ENCODE results near the gene PIK3AP1.
"Not testable (repeated sequence)": the region's sequence is repeated elsewhere in the genome, so short reads cannot be mapped to it uniquely, and the experiment has no call there.

The PIK3AP1 gene

DNA sequence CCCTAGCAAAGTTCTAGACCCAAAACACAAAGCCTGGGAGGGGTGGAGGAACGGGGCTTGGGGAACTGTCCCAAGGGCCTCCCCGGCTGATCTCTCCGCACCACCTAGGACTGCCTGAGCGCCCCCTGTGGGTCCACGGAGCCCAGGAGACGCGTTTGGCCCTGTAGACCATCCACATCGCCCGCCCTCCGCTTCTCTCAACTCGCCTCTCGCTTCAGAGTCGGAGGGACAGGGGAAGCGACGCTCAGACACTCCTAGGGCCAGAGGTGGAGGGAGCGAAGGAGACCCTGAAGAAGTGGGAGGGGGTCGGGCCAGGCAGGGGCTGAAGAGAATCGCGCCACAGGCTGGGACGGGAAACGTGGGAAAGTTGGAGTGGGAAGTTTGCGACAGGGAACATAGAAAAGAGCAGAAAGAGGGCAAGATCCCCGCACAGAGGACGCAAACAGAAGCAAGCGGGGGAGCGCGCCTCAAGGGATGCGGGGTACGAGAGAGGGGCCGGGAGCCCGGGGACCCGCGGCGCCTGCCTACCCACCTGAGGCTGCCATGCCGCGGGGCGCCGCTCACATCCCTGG is 378 bp downstream of the PIK3AP1 start:
- peak; percentile 65 to 73 for ATAC-seq

GRCh38 chr10:96719200-96719599 is 1.1 kb downstream of the PIK3AP1 start:
- ATAC-seq = no peak

GRCh38 chr10:96718304-96718990 is 1.9 kb downstream of the PIK3AP1 start:
- no peak for ATAC-seq

DNA sequence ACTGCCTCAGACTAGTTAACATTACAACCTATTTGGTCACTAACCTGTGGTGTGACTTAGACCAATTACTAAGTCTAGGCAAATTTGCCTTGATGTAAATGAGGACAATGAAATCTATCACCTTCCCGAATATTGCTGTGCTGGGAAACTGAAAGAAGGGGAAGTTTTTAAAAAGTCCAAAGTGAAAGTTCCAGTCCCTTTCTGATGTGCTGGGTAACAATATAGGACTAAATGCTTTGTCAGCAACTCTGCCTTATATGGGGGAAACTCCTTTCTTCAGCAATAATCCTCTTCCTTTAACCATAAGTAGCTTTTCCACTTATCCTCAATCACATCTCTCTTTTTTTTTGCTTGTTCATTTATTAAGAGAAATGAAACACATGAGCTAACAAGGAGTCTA is 3.9 kb downstream of the PIK3AP1 start:
- no peak for ATAC-seq

- ATAC-seq = no peak
Observed at GRCh38 chr10:96714746-96715255, 5.5 kb downstream of the PIK3AP1 start.

DNA sequence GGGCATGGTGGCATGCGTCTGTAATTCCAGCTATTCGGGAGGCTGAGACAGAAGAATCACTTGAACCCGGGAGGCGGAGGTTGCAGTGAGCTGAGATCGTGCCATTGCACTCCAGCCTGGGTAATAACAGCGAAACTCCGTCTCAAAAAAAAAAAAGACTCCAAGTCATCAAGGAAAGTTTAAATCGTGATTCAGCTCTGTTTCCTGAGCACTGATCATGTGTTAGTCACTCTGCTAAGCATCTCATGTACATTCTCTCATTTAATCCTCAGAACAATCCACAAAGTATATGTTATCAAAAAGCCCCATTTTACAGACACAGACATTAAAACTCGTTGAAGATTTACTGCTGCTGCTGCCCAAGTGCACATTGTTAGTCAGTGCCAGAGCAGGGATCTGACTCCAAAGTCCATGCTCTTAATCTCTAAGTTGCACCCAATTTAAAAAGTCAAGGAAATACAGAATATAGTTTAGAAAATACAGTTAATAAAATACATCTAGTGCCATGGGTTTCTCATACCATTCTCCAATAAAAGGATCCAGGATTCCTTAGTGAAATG is 6.2 kb downstream of the PIK3AP1 start:
- no peak for ATAC-seq

- ATAC-seq = no peak
Observed at GRCh38 chr10:96712662-96713271, 7.5 kb downstream of the PIK3AP1 start.

- no peak for ATAC-seq
Observed at GRCh38 chr10:96711048-96711728, 9.1 kb downstream of the PIK3AP1 start.

DNA sequence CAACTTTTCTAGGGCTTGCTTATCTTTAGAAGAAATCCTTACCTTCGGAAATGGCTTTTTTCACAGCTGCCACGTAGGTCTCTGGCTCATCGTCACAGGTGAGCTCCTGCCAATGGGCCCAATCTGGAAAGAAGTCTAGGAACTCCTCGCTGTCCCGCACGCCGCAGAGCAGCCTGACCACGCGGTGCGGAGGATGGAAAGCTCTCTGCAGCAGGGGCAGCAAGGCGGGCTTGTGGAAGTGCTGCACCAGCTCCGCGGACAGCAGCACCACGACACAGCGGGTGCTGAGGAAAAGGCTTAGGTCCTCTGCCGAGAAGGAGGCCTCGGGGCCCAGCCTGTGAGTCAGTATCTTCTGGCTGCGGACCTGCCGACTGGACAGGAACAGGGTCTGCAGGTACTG is 10.8 kb downstream of the PIK3AP1 start:
- ATAC-seq = no peak

GRCh38 chr10:96708996-96709395 is 11.3 kb downstream of the PIK3AP1 start:
- ATAC-seq = no peak

- no peak for ATAC-seq
Observed at GRCh38 chr10:96708456-96708855, 11.9 kb downstream of the PIK3AP1 start.

DNA sequence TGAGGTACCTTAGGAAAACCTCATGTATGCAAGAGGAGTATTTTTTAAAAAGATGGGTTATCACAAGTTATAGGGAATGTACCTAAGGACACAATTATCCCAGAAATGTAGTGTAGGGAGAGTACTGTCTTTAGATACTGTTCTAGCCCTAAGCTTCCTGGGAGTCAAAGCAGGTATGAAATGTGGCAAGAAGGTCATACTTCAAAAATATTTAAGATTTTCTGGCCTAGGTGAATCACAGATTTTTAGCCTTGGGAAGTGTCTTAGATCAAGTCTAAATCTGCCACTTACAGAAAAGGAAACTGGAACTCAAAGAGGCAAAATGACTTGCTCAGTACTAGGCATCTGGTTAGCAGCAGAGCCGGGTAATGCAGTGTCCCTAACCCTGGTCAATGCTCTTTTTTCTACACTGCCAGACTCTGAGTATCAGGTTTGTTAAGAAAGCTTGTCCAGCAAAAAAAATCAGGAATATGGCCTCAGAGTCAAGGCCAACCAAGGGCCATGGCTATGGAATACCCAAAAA is 13.9 kb downstream of the PIK3AP1 start:
- peak in 1 of 2 donors; percentile 41 for ATAC-seq

DNA sequence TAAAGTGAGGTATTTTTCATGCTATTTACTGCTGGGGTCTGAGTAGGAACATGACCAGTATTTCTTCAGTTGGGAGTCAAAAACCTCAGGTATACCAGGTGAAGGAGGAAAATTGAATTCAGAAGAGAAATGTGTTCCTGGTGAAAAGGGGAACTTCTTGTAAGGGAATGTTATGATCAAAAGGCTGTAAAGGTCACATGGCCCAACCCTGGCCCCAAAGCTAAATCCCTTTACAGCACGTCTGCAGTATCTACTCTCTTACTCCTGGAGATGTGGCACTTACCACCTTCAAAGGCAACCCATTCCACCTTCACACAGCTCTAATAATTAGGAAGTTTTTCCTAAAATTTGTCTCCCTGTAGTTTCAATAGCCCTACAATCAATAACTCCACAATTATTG is 15.2 kb downstream of the PIK3AP1 start:
- no peak for ATAC-seq

- ATAC-seq = no peak
Observed at GRCh38 chr10:96704563-96704962, 15.8 kb downstream of the PIK3AP1 start.

DNA sequence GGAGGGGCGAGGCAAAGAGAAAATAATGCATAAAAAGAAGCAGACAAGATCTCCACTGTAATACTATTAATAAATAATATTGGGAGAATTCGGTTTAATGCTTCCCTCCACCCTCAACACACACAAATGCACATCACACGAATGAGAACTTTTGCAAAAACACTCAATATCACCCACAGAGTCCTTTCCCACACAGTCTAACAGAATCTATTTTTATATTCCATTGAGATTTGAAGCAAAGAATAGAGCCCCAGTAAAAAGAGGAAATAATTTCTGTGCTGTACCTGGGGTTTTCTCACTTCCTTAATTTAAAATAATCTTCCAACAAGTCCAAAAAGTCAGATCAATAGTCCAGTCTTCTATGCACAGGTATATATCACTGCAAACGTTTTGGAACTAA is 17.0 kb downstream of the PIK3AP1 start:
- ATAC-seq = no peak

GRCh38 chr10:96701265-96701664 is 19.0 kb downstream of the PIK3AP1 start:
- ATAC-seq = no peak

- peak; percentile 43 to 51 for ATAC-seq
Observed at GRCh38 chr10:96700374-96701099, 19.8 kb downstream of the PIK3AP1 start.

GRCh38 chr10:96699613-96700012 is 20.7 kb downstream of the PIK3AP1 start:
- ATAC-seq = no peak

DNA sequence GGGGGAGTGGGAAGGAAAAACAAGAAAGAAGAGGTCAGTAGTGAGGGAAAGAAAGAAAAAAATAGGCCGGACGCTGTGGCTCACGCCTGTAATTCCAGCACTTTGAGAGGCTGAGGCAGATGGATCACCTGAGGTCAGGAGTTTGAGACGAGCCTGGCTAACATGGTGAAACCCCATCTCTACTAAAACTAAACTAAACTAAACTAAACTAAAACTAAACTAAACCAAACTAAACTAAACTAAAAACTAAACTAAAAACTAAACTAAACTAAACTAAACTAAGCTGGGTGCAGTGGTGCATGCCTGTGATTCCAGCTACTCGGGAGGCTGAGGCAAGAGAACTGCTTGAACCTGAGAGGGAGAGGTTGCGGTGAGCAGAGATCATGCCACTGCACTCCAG is 22.0 kb downstream of the PIK3AP1 start:
- ATAC-seq = not testable (repeated sequence)

DNA sequence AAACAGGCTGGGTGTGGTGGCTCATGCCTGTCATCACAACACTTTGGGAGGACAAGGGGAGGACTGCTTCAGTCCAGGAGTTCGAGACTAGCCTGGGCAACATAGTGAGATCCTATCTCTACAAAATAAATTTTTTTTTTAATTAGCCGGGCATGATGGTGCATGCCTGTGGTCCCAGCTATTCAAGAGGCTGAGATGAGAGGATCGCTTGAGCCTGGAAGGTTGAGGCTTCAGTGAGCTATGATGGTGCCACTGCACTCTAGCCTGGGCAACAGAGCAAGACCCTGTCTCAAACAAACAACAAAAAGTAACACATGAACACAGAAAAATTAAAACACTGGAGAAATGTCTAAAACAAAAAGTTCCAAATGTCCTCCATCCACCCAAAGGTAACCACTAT is 22.9 kb downstream of the PIK3AP1 start:
- ATAC-seq = no peak

- ATAC-seq = peak in 1 of 2 donors; percentile 25
Observed at GRCh38 chr10:96696845-96697425, 23.4 kb downstream of the PIK3AP1 start.
